Measurements from ENCODE around the gene OGDH.

Gene OGDH

GRCh38 chr7:44738876-44739665 lies 132.6 kb downstream of the OGDH start:
- ATAC-seq (ENCODE audit: low read depth) (no peak), DNase-seq (ENCODE audit: low spot score) (no peak)

GRCh38 chr7:44740055-44740454 lies 133.6 kb downstream of the OGDH start:
- H3K4me3 ChIP-seq (ENCODE audit: severe bottlenecking): no peak overlapping the region
- no peak for TF ChIP-seq CTCF (IDR thresholded peaks at IDR 0.05; ENCODE audit: poor library complexity, severe bottlenecking)
- peaks cover 18% of the 10 kb centered on the region for H3K4me1 ChIP-seq (ENCODE audit: insufficient read depth, poor library complexity, severe bottlenecking)
- no peak for DNase-seq (ENCODE audit: low spot score)
- H3K36me3 ChIP-seq (ENCODE audit: low read depth): no peaks in the 10 kb centered on the region
- ATAC-seq (ENCODE audit: low read depth): no peak
- no peaks in the 10 kb centered on the region for H3K27me3 ChIP-seq (ENCODE audit: insufficient read depth, poor library complexity, severe bottlenecking)
- no peaks in the 10 kb centered on the region for H3K9me3 ChIP-seq (ENCODE audit: severe bottlenecking)
- no peak overlapping the region for H3K27ac ChIP-seq (ENCODE audit: poor library complexity, severe bottlenecking)

More at GRCh38 chr7:44738876-44739665, 132.6 kb downstream of the OGDH start:
- Histone ChIP-seq H3K27me3 (ENCODE audit: insufficient read depth, poor library complexity, severe bottlenecking) (no peaks in the 10 kb centered on the region), H3K4me3 (ENCODE audit: severe bottlenecking) (no peak overlapping the region), H3K27ac (ENCODE audit: poor library complexity, severe bottlenecking) (no peak overlapping the region), H3K9me3 (ENCODE audit: severe bottlenecking) (no peaks in the 10 kb centered on the region), H3K4me1 (ENCODE audit: insufficient read depth, poor library complexity, severe bottlenecking) (peaks cover 25% of the 10 kb centered on the region), H3K36me3 (ENCODE audit: low read depth) (no peaks in the 10 kb centered on the region)
- no peak for TF ChIP-seq CTCF (IDR thresholded peaks at IDR 0.05; ENCODE audit: poor library complexity, severe bottlenecking)

- ATAC-seq (ENCODE audit: low read depth) (no peak), DNase-seq (ENCODE audit: low spot score) (no peak)
- Histone ChIP-seq H3K36me3 (ENCODE audit: low read depth) (no peaks in the 10 kb centered on the region), H3K27me3 (ENCODE audit: insufficient read depth, poor library complexity, severe bottlenecking) (no peaks in the 10 kb centered on the region), H3K9me3 (ENCODE audit: severe bottlenecking) (no peaks in the 10 kb centered on the region), H3K27ac (ENCODE audit: poor library complexity, severe bottlenecking) (peak overlapping the region; percentile 39), H3K4me3 (ENCODE audit: severe bottlenecking) (no peak overlapping the region), H3K4me1 (ENCODE audit: insufficient read depth, poor library complexity, severe bottlenecking) (peaks cover 14% of the 10 kb centered on the region)
- no peak for TF ChIP-seq CTCF (IDR thresholded peaks at IDR 0.05; ENCODE audit: poor library complexity, severe bottlenecking)
Observed at GRCh38 chr7:44743750-44744149, 137.3 kb downstream of the OGDH start.

- ATAC-seq (ENCODE audit: low read depth): peak; percentile 83
- peak; percentile 94 for DNase-seq (ENCODE audit: low spot score)
- H3K27me3 ChIP-seq (ENCODE audit: insufficient read depth, poor library complexity, severe bottlenecking): no peaks in the 10 kb centered on the region
- no peaks in the 10 kb centered on the region for H3K9me3 ChIP-seq (ENCODE audit: severe bottlenecking)
- H3K36me3 ChIP-seq (ENCODE audit: low read depth): peaks cover 29% of the 10 kb centered on the region
- peak within 1 kb of the TSS; percentile 78 for H3K4me3 ChIP-seq (ENCODE audit: severe bottlenecking)
- no peak for TF ChIP-seq CTCF (IDR thresholded peaks at IDR 0.05; ENCODE audit: poor library complexity, severe bottlenecking)
- H3K27ac ChIP-seq (ENCODE audit: poor library complexity, severe bottlenecking): peak within 1 kb of the TSS; percentile 51
- H3K4me1 ChIP-seq (ENCODE audit: insufficient read depth, poor library complexity, severe bottlenecking): peaks cover 16% of the 10 kb centered on the region
Observed at GRCh38 chr7:44748045-44748947, 141.9 kb downstream of the OGDH start, which contains the start of gene ZMIZ2. Gene ZMIZ2 (plus strand): TSS chr7:44748847. CDS start chr7:44756250, 7,403 bp downstream.
